ENCODE data around the gene MRPS2. TPM values are rescaled to one million over a fixed set of nuclear protein-coding genes. Genes with fewer than 3 reads are reported as not detected.

The MRPS2 gene
- total and polyA plus RNA-seq, 2 of the 4 experiments (the other 2 are of a cell fraction) = 53.1 to 104 TPM

DNA sequence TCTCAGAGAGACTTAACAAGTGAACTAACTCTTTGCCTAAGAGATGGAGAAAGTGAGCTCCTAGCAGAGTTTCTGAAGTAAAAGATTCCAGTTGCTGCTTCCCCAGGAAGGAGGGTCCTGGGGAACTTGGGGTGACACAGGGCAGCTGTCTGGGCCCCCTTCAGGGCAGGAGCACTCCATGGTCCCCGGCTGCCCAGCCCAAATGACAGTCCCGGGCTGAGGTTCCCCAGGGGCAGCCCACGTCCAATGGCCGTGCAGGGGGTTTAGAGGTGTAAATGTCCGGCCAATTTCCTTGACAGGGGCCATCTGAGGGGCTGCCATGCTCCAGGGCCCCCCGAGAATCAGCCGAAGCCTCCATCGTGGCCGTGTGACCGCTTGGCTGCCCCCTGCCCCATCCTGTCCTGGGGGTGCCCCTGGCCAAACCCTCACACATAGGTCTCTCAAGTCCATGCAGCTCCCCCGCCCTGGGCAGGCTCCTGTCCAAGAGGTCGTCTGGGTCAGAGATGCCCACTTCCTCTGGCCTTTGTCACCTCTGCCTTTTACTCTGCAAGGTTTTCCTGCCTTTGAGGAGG lies 26.4 kb upstream of the MRPS2 start:
- H3K56ac ChIP-seq (ENCODE audit: extremely low read depth, insufficient read depth, low read length) = no peak overlapping the region
- intact Hi-C loops (cut with micrococcal nuclease) (no loop called here), in situ Hi-C loops (cut with MboI; ENCODE audit: low sequenced_read_pairs) (no loop called here), dilution Hi-C loops (cut with HindIII; ENCODE audit: low sequenced_read_pairs, unreplicated experiment) (no loop called here)
- H2AK5ac ChIP-seq (ENCODE audit: low read depth, low read length) = no peak overlapping the region
- H4K5ac ChIP-seq (ENCODE audit: low read depth, low read length) = no peak overlapping the region
- POLR2A ChIA-PET (ENCODE audit: unreplicated experiment) = no interaction called here
- no peak overlapping the region for H3K14ac ChIP-seq (replicated peaks; ENCODE audit: low read depth, low read length)
- CTCF ChIA-PET = no interaction called here
- no peak overlapping the region for H2AK9ac ChIP-seq (replicated peaks; ENCODE audit: low read depth, low read length, poor library complexity)
- H3K4me2 ChIP-seq (ENCODE audit: low read depth, low read length) = no peak overlapping the region
- TF ChIP-seq CHD1 (IDR thresholded peaks at IDR 0.05; ENCODE audit: low read depth, low read length) (no peak), FOS (IDR thresholded peaks at IDR 0.05; ENCODE audit: low read depth, low read length) (no peak), CEBPB (IDR thresholded peaks at IDR 0.05; ENCODE audit: low read depth, low read length) (no peak), POLR2A (IDR thresholded peaks at IDR 0.05; ENCODE audit: low read depth, low read length) (no peak), RFX5 (IDR thresholded peaks at IDR 0.05; ENCODE audit: low read depth, low read length) (no peak), RCOR1 (IDR thresholded peaks at IDR 0.05; ENCODE audit: insufficient replicate concordance, low read length) (no peak), SMC3 (IDR thresholded peaks at IDR 0.05; ENCODE audit: low read depth, low read length) (no peak), USF2 (IDR thresholded peaks at IDR 0.05; ENCODE audit: low read depth, low read length) (no peak), CTCF (conservative IDR thresholded peaks at IDR 0.05; ENCODE audit: low read depth, low read length) (no peak), RAD21 (IDR thresholded peaks at IDR 0.05; ENCODE audit: low read length) (no peak), NFE2L2 (IDR thresholded peaks at IDR 0.05; ENCODE audit: low read depth, low read length) (no peak), MAFK (IDR thresholded peaks at IDR 0.05; ENCODE audit: low read depth, low read length) (no peak), MAZ (IDR thresholded peaks at IDR 0.05; ENCODE audit: borderline replicate concordance, low read depth, low read length) (no peak), BHLHE40 (IDR thresholded peaks at IDR 0.05; ENCODE audit: low read depth, low read length) (no peak), MXI1 (IDR thresholded peaks at IDR 0.05; ENCODE audit: borderline replicate concordance, low read depth, low read length) (no peak)
- TF ChIP-seq, protein P1, sequence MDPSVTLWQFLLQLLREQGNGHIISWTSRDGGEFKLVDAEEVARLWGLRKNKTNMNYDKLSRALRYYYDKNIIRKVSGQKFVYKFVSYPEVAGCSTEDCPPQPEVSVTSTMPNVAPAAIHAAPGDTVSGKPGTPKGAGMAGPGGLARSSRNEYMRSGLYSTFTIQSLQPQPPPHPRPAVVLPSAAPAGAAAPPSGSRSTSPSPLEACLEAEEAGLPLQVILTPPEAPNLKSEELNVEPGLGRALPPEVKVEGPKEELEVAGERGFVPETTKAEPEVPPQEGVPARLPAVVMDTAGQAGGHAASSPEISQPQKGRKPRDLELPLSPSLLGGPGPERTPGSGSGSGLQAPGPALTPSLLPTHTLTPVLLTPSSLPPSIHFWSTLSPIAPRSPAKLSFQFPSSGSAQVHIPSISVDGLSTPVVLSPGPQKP (IDR thresholded peaks at IDR 0.05; ENCODE audit: borderline replicate concordance, low read depth, low read length) = no peak
- H3K9me1 ChIP-seq (ENCODE audit: insufficient read depth, low read length) = no peaks in the 10 kb centered on the region; the same call in 1 of the 2 replicates
- H4K20me1 ChIP-seq (ENCODE audit: insufficient read depth, low read length) = no peaks in the 10 kb centered on the region
- H2BK5ac ChIP-seq (ENCODE audit: low read depth, low read length, poor library complexity, severe bottlenecking) = no peak overlapping the region
- no peak overlapping the region for H2BK120ac ChIP-seq (ENCODE audit: low read depth, low read length)
- no peak overlapping the region for H2BK20ac ChIP-seq (ENCODE audit: low read depth, low read length)
- no peak overlapping the region for H3K4me3 ChIP-seq (ENCODE audit: insufficient read depth, low read depth, low read length)
- no peak overlapping the region for H4K8ac ChIP-seq (ENCODE audit: low read depth in 2 of 2, low read length in 2 of 2)
- H3K79me1 ChIP-seq (ENCODE audit: low read depth in 1 of 2, low read length in 2 of 2) = no peaks in the 10 kb centered on the region
- H3K4ac ChIP-seq (ENCODE audit: low read depth, low read length) = no peak overlapping the region
- no peak for DNase-seq
- H3K18ac ChIP-seq (ENCODE audit: low read depth, low read length) = no peak overlapping the region
- H3K27ac ChIP-seq (ENCODE audit: insufficient read depth, low read length) = no peak overlapping the region
- no peak overlapping the region for H4K91ac ChIP-seq (ENCODE audit: insufficient read depth, low read depth, low read length)
- H3K36me3 ChIP-seq (ENCODE audit: control insufficient read depth, insufficient read depth, low read length) = no peaks in the 10 kb centered on the region
- no TSS peak for BruUV-seq (replicated peaks)
- H3K9me3 ChIP-seq (ENCODE audit: control insufficient read depth, insufficient read depth, low read length) = no peaks in the 10 kb centered on the region
- no peak overlapping the region for H3K23ac ChIP-seq (ENCODE audit: low read depth, low read length)
- H3K27me3 ChIP-seq (ENCODE audit: control insufficient read depth, insufficient read depth, low read length) = no peaks in the 10 kb centered on the region
- ATAC-seq (ENCODE audit: low read depth) = no peak
- no peak overlapping the region for H2BK15ac ChIP-seq (ENCODE audit: low read depth, low read length)
- WGBS, 2 experiments (ENCODE audit: extremely low coverage in 2 of 2, insufficient read length in 1 of 2) = no CpG with 5 or more reads among the region's 12 CpGs
- H3K4me1 ChIP-seq (ENCODE audit: control insufficient read depth, insufficient read depth, low read length) = peaks cover 2% of the 10 kb centered on the region; the same call in 1 of the 2 replicates
- H2AFZ ChIP-seq (replicated peaks; ENCODE audit: low read length, poor library complexity) = no peak overlapping the region
- no peak overlapping the region for H3K9ac ChIP-seq (ENCODE audit: low read depth, low read length)
